Left ventricle myocardium inferior (tissue), 1 donor: ENCODE data around the gene PDE6G. TPM values are rescaled to one million over a fixed set of nuclear protein-coding genes. Genes with fewer than 3 reads are reported as not detected.

Source experiments
- DNase-seq: peaks from one replicate; pipeline ENCODE4 v3.0.0-alpha.2; 2020
- H3K27ac ChIP-seq: fragments of 200-600 bp; replicated peaks from 2 replicates; pipeline ENCODE4 v1.8.0; 2021
- H3K27me3 ChIP-seq: fragments of 200-600 bp; 2 replicates; pipeline ENCODE4 v1.8.0; 2021; ENCODE audit warnings: low read depth
- H3K36me3 ChIP-seq: fragments of 200-600 bp; 2 replicates; pipeline ENCODE4 v1.8.0; 2021
- H3K4me1 ChIP-seq: fragments of 200-600 bp; 2 replicates; pipeline ENCODE4 v1.8.0; 2021
- H3K4me3 ChIP-seq: fragments of 200-600 bp; 2 replicates; pipeline ENCODE4 v1.8.0; 2021; ENCODE audit warnings: mild to moderate bottlenecking, moderate library complexity
- H3K9me3 ChIP-seq: fragments of 200-600 bp; replicated peaks from 2 replicates; pipeline ENCODE4 v1.8.0; 2021
- CTCF ChIP-seq: fragments of 200-600 bp; IDR thresholded peaks from 2 replicates; pipeline ENCODE4 v1.8.0; 2021; ENCODE audit warnings: antibody characterized with exemption, mild to moderate bottlenecking, borderline replicate concordance
- intact Hi-C: fragments of 100-400 bp; cut with micrococcal nuclease; formaldehyde crosslinking; loops from one replicate; pipeline ENCODE4 v1.11.0; 2022
- total RNA-seq: library from RNA; stranded (reverse); fragmentation: NEBNext Ultra II Directional; extraction: Animal tissue kit (Norgen Biotek cat#: 25700); gene quantifications from one replicate; pipeline ENCODE4 v1.2.1, GENCODE V29; 2021
- donor health status: DM: no; HTN: yes; CAD: no; lungs with severe emphysema.

Gene PDE6G
- total RNA-seq, 1 donor from 2014 or later = not detected

DNA sequence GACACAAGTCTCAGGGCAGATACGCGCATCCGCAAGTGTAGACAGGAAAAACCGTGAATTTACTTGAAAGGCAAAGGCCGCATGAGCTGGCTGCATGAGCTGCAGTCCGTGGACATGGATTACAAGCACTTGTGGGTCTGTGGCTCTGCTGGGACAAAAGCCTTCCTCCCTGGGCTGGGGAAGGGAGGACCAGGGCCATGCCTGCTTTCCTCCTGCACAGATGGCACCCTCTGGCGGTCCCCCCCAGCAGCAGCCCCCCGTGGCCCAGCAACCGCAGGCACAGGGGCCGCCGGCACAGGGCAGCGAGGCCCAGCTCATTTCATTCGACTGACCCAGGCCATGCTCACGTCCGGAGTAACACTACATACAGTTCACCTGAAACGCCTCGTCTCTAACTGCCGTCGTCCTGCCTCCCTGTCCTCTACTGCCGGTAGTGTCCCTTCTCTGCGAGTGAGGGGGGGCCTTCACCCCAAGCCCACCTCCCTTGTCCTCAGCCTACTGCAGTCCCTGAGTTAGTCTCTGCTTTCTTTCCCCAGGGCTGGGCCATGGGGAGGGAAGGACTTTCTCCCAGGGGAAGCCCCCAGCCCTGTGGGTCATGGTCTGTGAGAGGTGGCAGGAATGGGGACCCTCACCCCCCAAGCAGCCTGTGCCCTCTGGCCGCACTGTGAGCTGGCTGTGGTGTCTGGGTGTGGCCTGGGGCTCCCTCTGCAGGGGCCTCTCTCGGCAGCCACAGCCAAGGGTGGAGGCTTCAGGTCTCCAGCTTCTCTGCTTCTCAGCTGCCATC is 45.1 kb upstream of the PDE6G start:
- Histone ChIP-seq H3K9me3 (no peaks in the 10 kb centered on the region), H3K27me3 (no peaks in the 10 kb centered on the region), H3K4me1 (peaks cover 61% of the 10 kb centered on the region), H3K27ac (peak overlapping the region; percentile 19), H3K4me3 (peak overlapping the region; percentile 98), H3K36me3 (peaks cover 65% of the 10 kb centered on the region)
- intact Hi-C loops = no loop called here
- DNase-seq = no peak
- no peak for TF ChIP-seq CTCF

DNA sequence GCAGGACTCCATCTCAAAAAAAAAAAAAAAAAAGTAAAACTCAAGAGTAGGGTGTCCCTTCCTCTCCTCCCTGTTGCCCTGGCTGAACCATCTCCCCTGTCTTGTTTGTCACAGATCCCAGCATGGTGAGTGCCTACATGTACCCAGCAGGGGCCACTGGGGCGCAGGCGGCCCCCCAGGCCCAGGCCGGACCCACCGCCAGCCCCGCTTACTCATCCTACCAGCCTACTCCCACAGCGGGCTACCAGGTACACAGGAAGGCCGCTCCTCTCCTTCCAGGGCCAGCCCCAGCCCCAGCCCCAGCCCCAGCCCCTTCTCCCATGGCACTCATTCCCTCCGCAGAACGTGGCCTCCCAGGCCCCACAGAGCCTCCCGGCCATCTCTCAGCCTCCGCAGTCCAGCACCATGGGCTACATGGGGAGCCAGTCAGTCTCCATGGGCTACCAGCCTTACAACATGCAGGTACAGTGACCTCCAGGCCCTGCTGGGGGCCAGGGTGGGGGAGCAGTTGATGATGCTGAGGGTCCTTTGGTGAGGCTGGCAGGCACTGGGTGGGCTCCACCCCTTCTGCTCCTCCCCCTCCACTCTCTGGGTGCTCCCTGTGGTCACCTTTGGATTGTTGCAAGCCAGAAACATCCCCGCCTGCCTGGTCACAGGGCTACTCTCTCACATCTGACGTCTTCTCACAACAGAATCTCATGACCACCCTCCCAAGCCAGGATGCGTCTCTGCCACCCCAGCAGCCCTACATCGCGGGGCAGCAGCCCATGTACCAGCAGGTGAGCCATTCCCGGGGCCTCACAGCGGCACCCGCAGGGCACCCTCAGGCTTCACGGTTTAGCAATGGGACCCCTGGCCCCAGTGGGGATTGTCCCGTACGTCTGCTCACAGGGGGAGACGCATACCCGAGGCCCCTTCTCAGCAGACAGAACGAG is 44.3 kb upstream of the PDE6G start:
- intact Hi-C loops = no loop called here
- TF ChIP-seq CTCF = no peak
- DNase-seq = no peak
- Histone ChIP-seq H3K4me1 (peaks cover 64% of the 10 kb centered on the region), H3K36me3 (peaks cover 65% of the 10 kb centered on the region), H3K9me3 (no peaks in the 10 kb centered on the region), H3K27ac (no peak overlapping the region), H3K27me3 (no peaks in the 10 kb centered on the region), H3K4me3 (no peak overlapping the region)

DNA sequence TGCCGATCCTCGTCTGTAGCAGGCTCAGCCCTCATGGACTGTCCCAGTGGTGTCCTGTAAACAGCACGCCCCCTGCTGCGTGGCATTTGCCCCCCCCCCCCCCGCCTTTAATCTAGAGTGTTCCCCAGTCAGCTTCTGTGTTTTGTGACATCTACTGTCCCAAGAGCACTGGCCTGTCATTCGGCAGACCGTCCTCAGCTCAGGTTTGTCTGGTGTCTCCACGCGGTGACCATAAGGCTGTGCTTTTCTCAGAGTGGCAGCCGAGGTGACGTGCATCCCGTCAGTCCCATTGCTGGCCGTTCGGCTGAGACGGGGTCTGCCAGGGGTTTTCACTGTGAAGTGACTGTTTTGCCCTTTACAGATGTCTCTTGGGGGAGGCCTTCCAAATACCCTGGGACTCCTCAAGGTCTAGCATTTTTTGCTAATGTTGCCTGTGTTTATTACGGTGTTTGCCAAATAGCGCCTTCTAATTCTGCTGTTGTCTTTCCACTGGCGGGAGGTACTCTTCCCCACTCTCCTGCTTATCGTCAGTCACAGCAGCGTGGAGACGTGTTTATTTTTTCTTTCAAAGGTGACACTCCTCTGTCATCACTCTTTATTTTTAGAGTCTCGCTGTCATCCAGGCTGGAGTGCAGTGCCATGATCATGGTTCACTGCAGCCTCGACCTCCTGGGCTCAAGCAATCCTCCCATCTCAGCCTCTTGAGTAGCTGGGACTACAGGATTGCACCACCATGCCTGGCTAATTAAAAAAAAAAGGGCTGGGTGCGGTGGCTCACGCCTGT is 41.1 kb upstream of the PDE6G start:
- H3K9me3 ChIP-seq = no peaks in the 10 kb centered on the region
- H3K4me1 ChIP-seq = peaks cover 42% of the 10 kb centered on the region
- TF ChIP-seq CTCF = no peak
- peak overlapping the region; percentile 10 for H3K4me3 ChIP-seq
- no peak for DNase-seq
- intact Hi-C loops = no loop called here
- H3K27ac ChIP-seq = peak overlapping the region; percentile 79
- peaks cover 84% of the 10 kb centered on the region for H3K36me3 ChIP-seq
- no peaks in the 10 kb centered on the region for H3K27me3 ChIP-seq

DNA sequence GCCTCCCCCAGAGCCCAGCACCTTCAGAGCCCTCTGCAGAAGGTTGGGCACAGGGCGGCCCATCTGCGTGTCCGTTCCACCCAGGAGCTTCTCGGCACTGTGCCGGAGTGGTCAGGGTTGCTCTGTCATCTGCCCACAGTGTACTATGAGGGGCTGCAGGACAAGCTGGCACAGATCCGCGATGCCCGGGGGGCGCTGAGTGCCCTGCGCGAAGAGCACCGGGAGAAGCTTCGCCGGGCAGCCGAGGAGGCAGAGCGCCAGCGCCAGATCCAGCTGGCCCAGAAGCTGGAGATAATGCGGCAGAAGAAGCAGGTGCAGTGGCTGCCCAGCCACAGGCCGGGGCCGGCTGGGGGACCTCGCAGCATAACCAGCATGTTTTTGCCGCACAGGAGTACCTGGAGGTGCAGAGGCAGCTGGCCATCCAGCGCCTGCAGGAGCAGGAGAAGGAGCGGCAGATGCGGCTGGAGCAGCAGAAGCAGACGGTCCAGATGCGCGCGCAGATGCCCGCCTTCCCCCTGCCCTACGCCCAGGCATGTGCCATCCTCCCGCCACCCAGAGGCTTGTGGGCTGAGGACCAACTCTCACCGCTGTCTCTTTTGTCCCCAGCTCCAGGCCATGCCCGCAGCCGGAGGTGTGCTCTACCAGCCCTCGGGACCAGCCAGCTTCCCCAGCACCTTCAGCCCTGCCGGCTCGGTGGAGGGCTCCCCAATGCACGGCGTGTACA is 40.0 kb upstream of the PDE6G start:
- Histone ChIP-seq H3K9me3 (no peaks in the 10 kb centered on the region), H3K27me3 (no peaks in the 10 kb centered on the region), H3K27ac (peak overlapping the region; percentile 79), H3K4me3 (no peak overlapping the region), H3K4me1 (peaks cover 31% of the 10 kb centered on the region), H3K36me3 (peaks cover 90% of the 10 kb centered on the region)
- TF ChIP-seq CTCF = no peak
- no peak for DNase-seq
- intact Hi-C loops = no loop called here
